Esophagus squamous epithelium (tissue), 5 donors: ENCODE data around the gene TMEM184A. TPM values are rescaled to one million over a fixed set of nuclear protein-coding genes. Genes with fewer than 3 reads are reported as not detected.

Experiments
- DNase-seq: peaks from one replicate; lab custom pipeline; 2025; lab: John Stamatoyannopoulos, UW
- H3K27ac ChIP-seq, 4 donors: fragments of 200-600 bp; sonication (generic); one replicate each; pipeline ENCODE4 v1.5.1; 2016 to 2019; ENCODE audit warnings: mild to moderate bottlenecking in 1 of 4
- H3K27me3 ChIP-seq, 4 donors: fragments of 200-600 bp; sonication (generic); 1 replicate in 3 of 4; 2 replicates in 1 of 4; pipeline versions ENCODE4 v1.5.1 to v1.6.0; 2017 to 2021; ENCODE audit warnings: antibody characterized with exemption in 1 of 4
- H3K36me3 ChIP-seq, 3 donors: fragments of 200-600 bp; sonication (generic); one replicate each; pipeline ENCODE4 v1.5.1; 2016 to 2019
- H3K4me1 ChIP-seq, 3 donors: fragments of 200-600 bp; sonication (generic); one replicate each; pipeline ENCODE4 v1.5.1; 2017 to 2019
- H3K4me3 ChIP-seq, 4 donors: fragments of 200-600 bp; sonication (generic); 1 replicate in 3 of 4; 2 replicates in 1 of 4; pipeline ENCODE4 v1.5.1; 2016 to 2019; ENCODE audit warnings: mild to moderate bottlenecking in 2 of 4, moderate library complexity in 1 of 4
- H3K9me3 ChIP-seq, 3 donors: fragments of 200-600 bp; sonication (generic); one replicate each; pipeline ENCODE4 v1.5.1; 2016 to 2019
- POLR2A ChIP-seq, 4 donors: fragments of 450-650 bp; IDR thresholded peaks; one replicate each; pipeline ENCODE4 v1.6.1; 2017; ENCODE audit warnings: antibody characterized with exemption in 4 of 4, mild to moderate bottlenecking in 4 of 4, moderate library complexity in 3 of 4
- WGBS, 2 donors: methylation state at CpG; one replicate each; pipeline ENCODE4 v1.1.5; 2018; 5-methylcytosine and 5-hydroxymethylcytosine counted together
- intact Hi-C: fragments of 100-400 bp; cut with DNase I; formaldehyde crosslinking; loops from one replicate; pipeline ENCODE4 v1.15.0; 2022
- total RNA-seq, 4 donors: library from RNA; depleted of rRNA; stranded (reverse); fragments of >200 nt; gene quantifications; one replicate each; pipeline ENCODE4 v1.1.0, GENCODE V29; 2016
- TF ChIP-seq, protein P1 (sequence below), 6 experiments: fragments of 450-650 bp in 4 of 6; fragments of 200-600 bp in 2 of 6; sonication (generic) in 2 of 6; IDR thresholded peaks; one replicate each; pipeline ENCODE4 v1.5.1; 2016 to 2019; ENCODE audit warnings: antibody characterized with exemption in 6 of 6, mild to moderate bottlenecking in 4 of 6, moderate library complexity in 4 of 6
- donor health status: DM: yes; HTN: yes; CAD: no.

Gene TMEM184A
- total RNA-seq, 4 donors from 2014 or later = 56.7 to 204 (median 98.9) TPM

DNA sequence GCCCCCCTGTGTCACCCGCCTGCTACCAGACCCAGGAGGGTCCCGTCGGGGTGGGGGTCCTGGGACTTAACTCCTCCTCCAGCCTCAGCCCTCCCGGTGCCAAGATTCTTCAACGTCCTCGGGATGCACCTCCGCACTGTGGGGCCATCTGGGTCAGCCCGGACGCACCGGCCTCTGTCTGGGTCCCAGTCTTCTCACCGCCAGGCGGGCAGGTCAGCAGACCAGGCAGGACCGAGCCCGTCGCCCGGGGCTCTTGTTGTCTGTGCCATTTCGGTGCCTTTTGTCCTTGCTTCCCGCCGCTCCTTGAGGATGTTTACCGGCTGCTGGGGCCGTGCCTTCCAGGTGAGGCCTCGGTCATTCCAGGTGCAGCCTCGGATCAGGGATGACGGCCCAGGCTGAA is 46.0 kb upstream of the TMEM184A start:
- H3K36me3 ChIP-seq = no peaks in the 10 kb centered on the region
- intact Hi-C loops = no loop called here
- peaks cover 0 to 96% (median 0%) of the 10 kb centered on the region in 4 donors for H3K27me3 ChIP-seq

DNA sequence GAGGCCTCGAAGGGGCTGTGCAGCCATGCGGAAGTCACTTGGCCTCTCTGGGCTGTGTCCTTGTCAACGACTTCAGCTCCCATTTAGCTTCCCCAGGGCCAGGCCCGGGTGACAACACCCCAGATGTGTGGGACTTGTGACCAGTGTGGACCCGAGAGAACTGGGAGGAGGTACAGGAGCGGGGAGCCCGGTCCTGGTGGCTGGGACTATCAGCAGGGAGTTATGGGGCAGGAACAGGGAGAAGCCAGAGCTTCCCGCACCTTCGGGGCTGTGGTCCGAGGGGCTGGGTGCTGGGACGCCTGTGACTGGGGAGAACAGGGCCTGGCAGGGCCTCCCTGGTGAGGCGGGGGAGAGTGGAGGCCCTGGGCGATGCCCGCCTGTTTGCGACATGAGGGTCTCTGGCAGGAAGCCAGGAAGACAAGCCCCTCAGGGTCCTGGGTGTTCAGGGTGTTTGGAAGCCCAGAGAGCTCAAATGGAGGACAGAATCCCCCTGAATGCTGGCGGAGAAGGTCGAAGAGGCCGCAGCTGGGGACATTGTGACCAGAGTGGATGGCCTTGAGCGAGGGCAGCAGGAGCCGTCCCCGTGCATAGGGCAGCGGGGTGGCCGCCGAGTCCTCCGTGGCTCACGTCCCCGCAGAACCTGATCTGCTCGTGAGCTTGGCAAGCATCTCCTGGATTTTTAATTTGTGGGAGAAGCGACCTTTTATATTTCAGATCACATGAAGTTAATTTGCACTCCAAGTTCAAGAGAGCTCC is 43.8 kb upstream of the TMEM184A start:
- no peak overlapping the region for H3K4me3 ChIP-seq
- no peaks in the 10 kb centered on the region for H3K4me1 ChIP-seq
- no peak for DNase-seq
- TF ChIP-seq, protein P1, sequence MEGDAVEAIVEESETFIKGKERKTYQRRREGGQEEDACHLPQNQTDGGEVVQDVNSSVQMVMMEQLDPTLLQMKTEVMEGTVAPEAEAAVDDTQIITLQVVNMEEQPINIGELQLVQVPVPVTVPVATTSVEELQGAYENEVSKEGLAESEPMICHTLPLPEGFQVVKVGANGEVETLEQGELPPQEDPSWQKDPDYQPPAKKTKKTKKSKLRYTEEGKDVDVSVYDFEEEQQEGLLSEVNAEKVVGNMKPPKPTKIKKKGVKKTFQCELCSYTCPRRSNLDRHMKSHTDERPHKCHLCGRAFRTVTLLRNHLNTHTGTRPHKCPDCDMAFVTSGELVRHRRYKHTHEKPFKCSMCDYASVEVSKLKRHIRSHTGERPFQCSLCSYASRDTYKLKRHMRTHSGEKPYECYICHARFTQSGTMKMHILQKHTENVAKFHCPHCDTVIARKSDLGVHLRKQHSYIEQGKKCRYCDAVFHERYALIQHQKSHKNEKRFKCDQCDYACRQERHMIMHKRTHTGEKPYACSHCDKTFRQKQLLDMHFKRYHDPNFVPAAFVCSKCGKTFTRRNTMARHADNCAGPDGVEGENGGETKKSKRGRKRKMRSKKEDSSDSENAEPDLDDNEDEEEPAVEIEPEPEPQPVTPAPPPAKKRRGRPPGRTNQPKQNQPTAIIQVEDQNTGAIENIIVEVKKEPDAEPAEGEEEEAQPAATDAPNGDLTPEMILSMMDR (IDR thresholded peaks at IDR 0.05) = no peak
- TF ChIP-seq POLR2A (IDR thresholded peaks at IDR 0.05) = no peak
- no peak overlapping the region for H3K27ac ChIP-seq
- H3K27me3 ChIP-seq = peaks cover 0 to 99% (median 0%) of the 10 kb centered on the region in 4 donors
- intact Hi-C loops = no loop called here
- no peaks in the 10 kb centered on the region for H3K9me3 ChIP-seq
- no peaks in the 10 kb centered on the region for H3K36me3 ChIP-seq
- 78 to 89% methylated on average over 8 to 19 of the region's 29 CpGs for whole genome bisulfite sequencing, 2 donors

More for the DNA sequence above, 46.0 kb upstream of the TMEM184A start:
- Histone ChIP-seq H3K9me3 (no peaks in the 10 kb centered on the region), H3K27ac (no peak overlapping the region), H3K4me1 (no peaks in the 10 kb centered on the region), H3K4me3 (no peak overlapping the region)
- no peak for TF ChIP-seq POLR2A (IDR thresholded peaks at IDR 0.05)
- WGBS, 2 donors = 77 to 83% methylated on average over 13 to 18 of the region's 24 CpGs
- no peak for DNase-seq

- no peak for DNase-seq
- H3K9me3 ChIP-seq = no peaks in the 10 kb centered on the region
- peaks cover 0 to 98% (median 0%) of the 10 kb centered on the region in 4 donors for H3K27me3 ChIP-seq
- no peaks in the 10 kb centered on the region for H3K36me3 ChIP-seq
- no peak overlapping the region for H3K27ac ChIP-seq
- WGBS, 2 donors = 87 to 90% methylated on average over 5 to 10 of the region's 12 CpGs
- no peak overlapping the region for H3K4me3 ChIP-seq
- no peaks in the 10 kb centered on the region for H3K4me1 ChIP-seq
- TF ChIP-seq, protein P1 (IDR thresholded peaks at IDR 0.05) = no peak
- no peak for TF ChIP-seq POLR2A (IDR thresholded peaks at IDR 0.05)
- intact Hi-C loops = no loop called here
Observed at GRCh38 chr7:1598961-1599639, 43.1 kb upstream of the TMEM184A start.

DNA sequence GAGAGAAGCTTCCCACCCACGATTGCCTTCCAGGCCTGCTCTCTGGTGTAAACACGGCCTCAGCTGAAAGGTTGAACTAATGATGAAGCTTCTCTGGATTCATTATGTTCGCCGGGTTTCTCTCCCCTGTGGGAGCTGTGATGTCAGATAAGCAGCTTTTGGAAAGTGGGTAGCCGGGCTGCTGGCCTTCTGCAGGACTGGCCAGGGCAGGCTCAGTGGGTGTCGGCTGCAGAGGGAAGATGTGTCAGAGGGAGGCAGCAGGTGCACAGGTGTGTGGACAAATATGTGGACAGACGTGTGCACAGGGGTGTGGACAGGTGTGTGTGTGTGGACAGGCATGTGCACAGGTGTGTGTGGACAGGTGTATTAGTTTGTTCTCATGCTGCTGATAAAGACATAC is 42.3 kb upstream of the TMEM184A start:
- no peak for DNase-seq
- Histone ChIP-seq H3K4me3 (no peak overlapping the region), H3K27me3 (peaks cover 0 to 98% (median 2%) of the 10 kb centered on the region in 4 donors), H3K4me1 (no peaks in the 10 kb centered on the region), H3K27ac (no peak overlapping the region), H3K9me3 (no peaks in the 10 kb centered on the region), H3K36me3 (no peaks in the 10 kb centered on the region)
- WGBS, 2 donors = 64 to 92% methylated on average over 2 to 7 of the region's 7 CpGs
- intact Hi-C loops = no loop called here
- TF ChIP-seq, protein P1 (IDR thresholded peaks at IDR 0.05) = no peak
- TF ChIP-seq POLR2A (IDR thresholded peaks at IDR 0.05) = no peak

- no peak for DNase-seq
- Histone ChIP-seq H3K27me3 (peaks cover 0 to 98% (median 2%) of the 10 kb centered on the region in 4 donors), H3K27ac (no peak overlapping the region), H3K4me3 (no peak overlapping the region), H3K36me3 (no peaks in the 10 kb centered on the region), H3K4me1 (no peaks in the 10 kb centered on the region), H3K9me3 (no peaks in the 10 kb centered on the region)
- WGBS, 2 donors = 89 to 90% methylated on average over 10 to 11 of the region's 11 CpGs
- no peak for TF ChIP-seq POLR2A (IDR thresholded peaks at IDR 0.05)
- TF ChIP-seq, protein P1 (IDR thresholded peaks at IDR 0.05) = no peak
- intact Hi-C loops = no loop called here
Observed at GRCh38 chr7:1597791-1598190, 41.8 kb upstream of the TMEM184A start.
